Transverse colon (tissue), 4 donors: ENCODE measurements around the gene AGK. TPM values are rescaled to one million over a fixed set of nuclear protein-coding genes. Genes with fewer than 3 reads are reported as not detected.

Source experiments
- DNase-seq: peaks from one replicate; pipeline ENCODE4 v3.0.0-alpha.2; 2019
- H3K27ac ChIP-seq, 4 donors: fragments of 200-600 bp; sonication (generic); 2 replicates each; pipeline ENCODE4 v1.5.1; 2016 to 2018; ENCODE audit warnings: inconsistent platforms in 4 of 4
- H3K27me3 ChIP-seq: fragments of 200-600 bp; sonication (generic); 2 replicates; pipeline ENCODE4 v1.5.1; 2017; ENCODE audit warnings: inconsistent platforms
- H3K36me3 ChIP-seq, 4 donors: fragments of 200-600 bp; sonication (generic); 2 replicates each; pipeline ENCODE4 v1.5.1; 2017 to 2019; ENCODE audit warnings: inconsistent platforms in 4 of 4
- H3K4me1 ChIP-seq, 4 donors: fragments of 200-600 bp; sonication (generic); 2 replicates each; pipeline ENCODE4 v1.5.1; 2017 to 2020; ENCODE audit warnings: inconsistent platforms in 4 of 4
- H3K4me3 ChIP-seq, 4 donors: fragments of 200-600 bp; sonication (generic); 1 replicate in 1 of 4; 2 replicates in 3 of 4; pipeline versions ENCODE4 v1.5.1 to v1.6.1; 2017 to 2019; ENCODE audit warnings: inconsistent platforms in 4 of 4
- H3K9me3 ChIP-seq, 2 donors: fragments of 200-600 bp; sonication (generic); 2 replicates each; pipeline ENCODE4 v1.5.1; 2017 to 2019; ENCODE audit warnings: inconsistent platforms in 2 of 2
- EP300 ChIP-seq: sonication (generic); formaldehyde crosslinking; IDR thresholded peaks from one replicate; pipeline ENCODE4 v1.6.1; 2017; ENCODE audit warnings: antibody characterized with exemption, low read depth
- POLR2A ChIP-seq: fragments of 450-650 bp; IDR thresholded peaks from one replicate; pipeline ENCODE4 v1.6.1; 2016; ENCODE audit warnings: antibody characterized with exemption, mild to moderate bottlenecking, moderate library complexity
- POLR2AphosphoS5 ChIP-seq, 3 donors: sonication (generic); formaldehyde crosslinking; IDR thresholded peaks; one replicate each; pipeline ENCODE4 v1.6.1; 2016; ENCODE audit warnings: antibody characterized with exemption in 3 of 3
- WGBS, 2 donors: methylation state at CpG; one replicate each; pipeline ENCODE4 v1.1.5; 2018; ENCODE audit warnings: low coverage in 1 of 2; 5-methylcytosine and 5-hydroxymethylcytosine counted together
- in situ Hi-C, 4 donors: fragments of 200-750 bp; cut with MboI; loops; one replicate each; pipeline versions ENCODE4 v1.15.0 to v1.15.1; 2017; ENCODE audit warnings: low sequenced_read_pairs in 3 of 4, low pct_ligation_motif_present in 1 of 4, low pct_unique_long_range_greater_than_20kb in 1 of 4
- intact Hi-C: fragments of 100-400 bp; cut with DNase I; formaldehyde crosslinking; loops from one replicate; pipeline ENCODE4 v1.15.1; 2023; ENCODE audit warnings: low total_unique reads
- total RNA-seq, 4 donors: library from RNA; depleted of rRNA; stranded (reverse); fragments of >200 nt; gene quantifications; one replicate each; pipeline ENCODE4 v1.1.0, GENCODE V29; 2016
- TF ChIP-seq, protein P1 (sequence below), 5 experiments: fragments of 200-600 bp in 3 of 5; fragments of 450-650 bp in 2 of 5; sonication (generic) in 3 of 5; IDR thresholded peaks; 1 replicate in 2 of 5; 2 replicates in 3 of 5; pipeline ENCODE4 v1.5.1; 2016 to 2017; ENCODE audit warnings: antibody characterized with exemption in 5 of 5, inconsistent platforms in 3 of 5, mild to moderate bottlenecking in 2 of 5, moderate library complexity in 1 of 5

AGK gene
- total RNA-seq, 4 donors from 2014 or later, result 5.4 to 22.8 (median 19.1) TPM

- intact Hi-C loops (no loop called here), in situ Hi-C loops (no loop called here)
- no peak for DNase-seq
Measured at GRCh38 chr7:141558544-141559183, 7.5 kb downstream of the AGK start.

GRCh38 chr7:141559961-141560360, 8.8 kb downstream of the AGK start:
- peaks cover 0 to 8% (median 3%) of the 10 kb centered on the region in 4 donors for H3K36me3 ChIP-seq
- H3K9me3 ChIP-seq, result no peaks in the 10 kb centered on the region
- in situ Hi-C loops (no loop called here), intact Hi-C loops (no loop called here)
- TF ChIP-seq POLR2AphosphoS5 (IDR thresholded peaks at IDR 0.05) (no peak), EP300 (no peak), POLR2A (no peak)
- TF ChIP-seq, protein P1, sequence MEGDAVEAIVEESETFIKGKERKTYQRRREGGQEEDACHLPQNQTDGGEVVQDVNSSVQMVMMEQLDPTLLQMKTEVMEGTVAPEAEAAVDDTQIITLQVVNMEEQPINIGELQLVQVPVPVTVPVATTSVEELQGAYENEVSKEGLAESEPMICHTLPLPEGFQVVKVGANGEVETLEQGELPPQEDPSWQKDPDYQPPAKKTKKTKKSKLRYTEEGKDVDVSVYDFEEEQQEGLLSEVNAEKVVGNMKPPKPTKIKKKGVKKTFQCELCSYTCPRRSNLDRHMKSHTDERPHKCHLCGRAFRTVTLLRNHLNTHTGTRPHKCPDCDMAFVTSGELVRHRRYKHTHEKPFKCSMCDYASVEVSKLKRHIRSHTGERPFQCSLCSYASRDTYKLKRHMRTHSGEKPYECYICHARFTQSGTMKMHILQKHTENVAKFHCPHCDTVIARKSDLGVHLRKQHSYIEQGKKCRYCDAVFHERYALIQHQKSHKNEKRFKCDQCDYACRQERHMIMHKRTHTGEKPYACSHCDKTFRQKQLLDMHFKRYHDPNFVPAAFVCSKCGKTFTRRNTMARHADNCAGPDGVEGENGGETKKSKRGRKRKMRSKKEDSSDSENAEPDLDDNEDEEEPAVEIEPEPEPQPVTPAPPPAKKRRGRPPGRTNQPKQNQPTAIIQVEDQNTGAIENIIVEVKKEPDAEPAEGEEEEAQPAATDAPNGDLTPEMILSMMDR (IDR thresholded peaks at IDR 0.05), result no peak
- WGBS, 2 donors, result 67 to 78% methylated on average over 1 of the region's 1 CpG
- no peak overlapping the region for H3K27ac ChIP-seq
- H3K4me3 ChIP-seq, result no peak overlapping the region
- no peaks in the 10 kb centered on the region for H3K27me3 ChIP-seq
- peaks cover 0 to 4% (median 0%) of the 10 kb centered on the region in 4 donors for H3K4me1 ChIP-seq
- no peak for DNase-seq

More at GRCh38 chr7:141558544-141559183, 7.5 kb downstream of the AGK start:
- no peak for TF ChIP-seq POLR2AphosphoS5 (IDR thresholded peaks at IDR 0.05)
- TF ChIP-seq, protein P1 (IDR thresholded peaks at IDR 0.05), result no peak
- no peak for TF ChIP-seq POLR2A
- TF ChIP-seq EP300, result no peak
- no peaks in the 10 kb centered on the region for H3K27me3 ChIP-seq
- no peak overlapping the region for H3K4me3 ChIP-seq
- H3K36me3 ChIP-seq, result peaks cover 0 to 8% (median 3%) of the 10 kb centered on the region in 4 donors
- 58 to 67% methylated on average over 3 of the region's 3 CpGs for WGBS, 2 donors
- peaks cover 0 to 4% (median 0%) of the 10 kb centered on the region in 4 donors for H3K4me1 ChIP-seq
- no peak overlapping the region for H3K27ac ChIP-seq
- no peaks in the 10 kb centered on the region for H3K9me3 ChIP-seq

DNA sequence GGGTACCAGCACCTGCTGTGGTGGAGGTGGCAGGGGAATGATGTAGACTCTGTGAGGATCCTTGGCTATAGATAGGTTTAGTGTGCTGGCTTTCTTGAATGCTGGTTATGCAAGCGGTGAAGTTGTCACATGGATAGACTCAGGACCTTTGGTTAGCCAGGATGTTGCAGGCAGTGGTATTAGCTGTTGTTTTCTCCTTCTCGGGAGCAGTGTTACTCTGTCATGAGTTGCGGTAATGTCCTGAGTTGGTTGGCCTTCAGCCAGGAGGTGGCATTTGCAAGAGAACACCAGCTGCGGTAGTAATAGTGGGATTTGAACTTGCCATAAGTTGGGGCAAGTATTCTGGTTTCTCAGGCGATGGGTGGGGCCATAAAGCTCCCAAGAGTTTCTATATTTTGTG, 10.8 kb downstream of the AGK start:
- intact Hi-C loops, result no loop called here
- no peak for DNase-seq
- TF ChIP-seq, protein P1 (IDR thresholded peaks at IDR 0.05), result no peak
- no peak for TF ChIP-seq POLR2A
- no peak for TF ChIP-seq EP300
- no peak for TF ChIP-seq POLR2AphosphoS5 (IDR thresholded peaks at IDR 0.05)
- Histone ChIP-seq H3K27ac (no peak overlapping the region), H3K36me3 (peaks cover 0 to 11% (median 4%) of the 10 kb centered on the region in 4 donors), H3K4me1 (peaks cover 0 to 4% (median 0%) of the 10 kb centered on the region in 4 donors), H3K4me3 (no peak overlapping the region), H3K9me3 (no peaks in the 10 kb centered on the region), H3K27me3 (no peaks in the 10 kb centered on the region)
- in situ Hi-C loops, result no loop called here
- 92% methylated on average over 5 of the region's 5 CpGs; no CpG with 5 or more reads in 1 of the 2 donors for WGBS, 2 donors

- no peak for DNase-seq
- no peak overlapping the region for H3K27ac ChIP-seq
- in situ Hi-C loops (no loop called here), intact Hi-C loops (no loop called here)
- no peaks in the 10 kb centered on the region for H3K9me3 ChIP-seq
- peaks cover 0 to 11% (median 4%) of the 10 kb centered on the region in 4 donors for H3K36me3 ChIP-seq
- peaks cover 0 to 2% (median 0%) of the 10 kb centered on the region in 4 donors for H3K4me1 ChIP-seq
- H3K27me3 ChIP-seq, result no peaks in the 10 kb centered on the region
- no peak overlapping the region for H3K4me3 ChIP-seq
- TF ChIP-seq POLR2AphosphoS5 (IDR thresholded peaks at IDR 0.05) (no peak), EP300 (no peak), POLR2A (no peak)
- TF ChIP-seq, protein P1 (IDR thresholded peaks at IDR 0.05), result no peak
- WGBS, 2 donors, result 100% methylated on average over 5 of the region's 5 CpGs; no CpG with 5 or more reads in 1 of the 2 donors
Measured at GRCh38 chr7:141562543-141562942, 11.3 kb downstream of the AGK start.
